Measurements from ENCODE around the gene MYBPC1.

DNA sequence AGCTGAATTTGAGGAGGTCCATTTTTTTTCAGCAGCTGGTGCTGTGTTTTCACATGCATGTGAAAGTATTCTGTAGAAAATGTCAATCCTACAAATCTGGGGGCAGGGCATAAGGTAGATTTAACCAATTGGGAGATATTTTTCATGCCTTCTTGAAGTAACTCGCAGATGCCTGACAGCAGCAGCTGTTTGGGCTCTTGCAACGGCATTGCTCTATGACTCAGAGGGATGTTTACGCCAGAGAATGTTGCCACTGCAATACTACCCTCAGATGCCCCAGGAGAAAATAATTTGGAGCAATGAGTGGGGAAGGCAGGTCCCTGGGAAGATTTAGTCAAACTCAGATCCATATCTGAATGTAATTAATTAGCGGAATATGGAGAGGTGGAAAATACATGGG, 42.5 kb upstream of the MYBPC1 start:
- TF ChIP-seq SRF (IDR thresholded peaks at IDR 0.05; ENCODE audit: low read depth, low read length): no peak
- TF ChIP-seq ZNF546 (CRISPR knock-in tag; conservative IDR thresholded peaks at IDR 0.05): no peak
- TF ChIP-seq RFX5 (IDR thresholded peaks at IDR 0.05; ENCODE audit: low read depth, low read length): no peak
- TF ChIP-seq FOXA1 (IDR thresholded peaks at IDR 0.05): no peak
- TF ChIP-seq FOXA1 (CRISPR knock-in tag; IDR thresholded peaks at IDR 0.05): no peak
